Ovary (tissue), 1 donor: ENCODE data around the gene TRAF5.

ENCODE experiments used
- EP300 ChIP-seq: sonication (generic); formaldehyde crosslinking; IDR thresholded peaks from one replicate; pipeline ENCODE4 v1.6.1; 2017; ENCODE audit warnings: antibody characterized with exemption
- POLR2A ChIP-seq: fragments of 450-650 bp; IDR thresholded peaks from one replicate; pipeline ENCODE4 v1.6.1; 2017; ENCODE audit warnings: antibody characterized with exemption, mild to moderate bottlenecking, moderate library complexity

GRCh38 chr1:211305044-211305443 is 21.6 kb upstream of the TRAF5 start:
- no peak for TF ChIP-seq POLR2A
- no peak for TF ChIP-seq EP300
